TTC549 (cell line): ENCODE results near the gene TOM1L2.
"Not testable (repeated sequence)": the region's sequence is repeated elsewhere in the genome, so short reads cannot be mapped to it uniquely, and the experiment has no call there.

Experiments used
- FAIRE-seq: peaks from 2 replicates; lab custom pipeline; 2012; peaks lifted over from hg19 to GRCh38; lab: Jason Lieb, UNC

The TOM1L2 gene

DNA sequence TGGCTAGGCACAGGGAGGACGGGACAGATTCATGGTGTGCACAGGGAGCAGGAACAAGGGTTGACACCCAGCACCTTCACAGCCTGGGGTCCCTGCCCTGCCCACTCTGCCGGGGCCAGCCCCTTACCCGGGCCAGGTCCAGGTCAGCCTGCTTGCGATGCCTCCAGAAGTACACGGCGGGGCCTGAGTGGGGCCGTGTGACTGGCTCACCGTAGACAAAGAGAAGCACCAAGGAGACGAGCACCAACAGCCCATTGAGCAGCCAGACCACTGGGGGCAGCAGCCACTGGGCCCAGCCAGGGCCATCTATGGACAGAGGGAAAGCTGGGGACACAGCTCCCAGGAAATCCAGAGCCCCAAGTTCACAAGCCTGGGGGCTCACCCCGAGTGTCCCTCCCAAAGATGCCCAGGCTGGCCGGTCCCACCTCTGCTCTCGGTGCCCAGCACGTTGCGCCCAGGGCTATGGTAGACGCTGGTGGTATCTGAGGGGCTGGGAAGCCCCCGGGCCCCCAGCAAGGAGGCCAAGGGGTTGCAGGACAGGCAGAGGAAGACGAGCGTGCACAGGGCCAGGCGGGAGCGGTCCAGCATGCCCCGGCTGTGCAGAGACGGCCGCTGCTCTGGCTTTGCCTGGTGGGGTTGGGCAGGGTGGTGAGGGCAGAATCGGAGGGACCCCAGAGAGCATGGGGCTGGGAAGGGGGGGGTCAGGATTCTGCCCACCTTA is 155.2 kb downstream of the TOM1L2 start:
- FAIRE-seq = no peak

DNA sequence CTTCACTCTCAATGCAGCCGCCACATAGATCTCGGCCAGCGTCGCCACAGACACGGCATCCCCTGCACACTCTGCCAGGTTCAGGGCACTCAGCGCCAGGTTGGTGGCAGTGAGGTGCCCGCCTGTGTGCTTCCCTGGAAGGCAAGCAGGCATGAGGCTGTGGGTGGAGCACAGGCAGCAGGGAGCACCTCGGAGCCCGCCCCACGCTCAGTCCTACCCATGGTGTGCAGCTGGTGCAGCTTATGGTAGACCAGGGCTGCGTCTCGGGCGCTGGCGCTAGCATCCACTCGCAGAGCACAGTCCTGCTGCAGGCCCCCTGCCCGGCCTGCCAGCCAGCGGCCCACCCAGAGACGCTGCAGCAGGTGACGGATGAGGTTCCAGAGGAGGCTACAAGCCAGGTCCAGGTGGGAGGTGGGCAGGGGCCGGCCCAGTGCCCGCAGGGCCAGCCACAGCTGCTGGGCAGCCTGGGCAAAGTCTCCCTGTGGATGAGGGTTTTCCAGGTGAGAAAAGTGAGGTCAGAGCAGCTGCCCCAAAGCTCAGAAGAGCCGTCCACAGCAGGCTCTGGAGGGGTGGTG is 155.9 kb downstream of the TOM1L2 start:
- no peak for FAIRE-seq

DNA sequence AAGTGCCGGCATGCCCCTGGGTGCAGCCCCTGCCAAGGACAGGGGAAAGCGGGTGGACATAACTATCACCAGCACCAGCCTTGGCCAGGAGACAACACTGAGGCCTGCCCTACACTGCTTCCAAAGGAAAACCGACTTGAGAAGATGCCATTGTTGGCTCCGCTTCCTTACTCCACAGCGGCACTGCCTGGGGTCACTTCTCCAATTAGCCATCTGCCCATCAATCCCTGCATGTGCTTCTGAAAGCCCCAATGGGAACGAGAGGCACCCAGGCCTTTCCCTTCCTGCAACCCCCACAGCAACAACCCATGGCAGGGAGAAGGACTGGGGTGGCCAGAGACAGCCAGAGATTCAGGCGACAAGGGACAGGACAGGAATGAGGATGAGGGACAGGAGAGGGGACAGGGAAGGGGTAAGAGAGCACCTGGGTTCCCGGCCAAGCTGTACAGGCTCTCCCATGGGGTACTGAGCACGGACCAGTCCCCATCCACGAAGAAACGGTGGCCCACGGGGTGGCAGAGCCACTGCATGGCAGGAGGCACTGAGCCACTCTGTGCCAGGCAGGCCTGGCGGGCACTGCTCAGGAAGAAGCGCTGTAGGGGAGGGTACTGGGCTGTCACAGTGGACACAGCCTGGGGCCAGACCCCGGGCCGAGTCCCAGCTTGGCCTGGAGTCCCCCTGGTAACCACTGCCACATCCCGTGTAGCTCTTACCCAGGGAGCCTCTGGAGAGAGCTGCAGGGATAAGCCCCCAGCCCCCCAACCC is 156.6 kb downstream of the TOM1L2 start:
- FAIRE-seq = no peak

DNA sequence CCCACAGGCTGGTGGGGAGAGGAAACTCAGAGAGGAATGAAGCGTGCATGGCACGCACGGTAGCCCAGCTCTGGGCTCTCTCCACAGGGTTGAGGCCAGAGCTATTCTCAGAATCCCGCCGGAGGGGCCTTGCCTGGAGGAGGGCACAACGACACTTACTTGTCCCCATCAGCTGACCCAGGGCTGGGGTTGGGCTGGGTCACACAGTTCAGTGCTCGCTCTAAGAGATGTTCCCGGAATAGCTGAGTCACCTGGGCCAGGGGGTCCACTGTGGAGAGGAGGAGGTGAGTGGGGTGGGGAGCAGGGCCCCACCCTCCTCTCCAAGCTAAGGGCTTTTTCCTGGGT is 157.2 kb downstream of the TOM1L2 start:
- FAIRE-seq = no peak

DNA sequence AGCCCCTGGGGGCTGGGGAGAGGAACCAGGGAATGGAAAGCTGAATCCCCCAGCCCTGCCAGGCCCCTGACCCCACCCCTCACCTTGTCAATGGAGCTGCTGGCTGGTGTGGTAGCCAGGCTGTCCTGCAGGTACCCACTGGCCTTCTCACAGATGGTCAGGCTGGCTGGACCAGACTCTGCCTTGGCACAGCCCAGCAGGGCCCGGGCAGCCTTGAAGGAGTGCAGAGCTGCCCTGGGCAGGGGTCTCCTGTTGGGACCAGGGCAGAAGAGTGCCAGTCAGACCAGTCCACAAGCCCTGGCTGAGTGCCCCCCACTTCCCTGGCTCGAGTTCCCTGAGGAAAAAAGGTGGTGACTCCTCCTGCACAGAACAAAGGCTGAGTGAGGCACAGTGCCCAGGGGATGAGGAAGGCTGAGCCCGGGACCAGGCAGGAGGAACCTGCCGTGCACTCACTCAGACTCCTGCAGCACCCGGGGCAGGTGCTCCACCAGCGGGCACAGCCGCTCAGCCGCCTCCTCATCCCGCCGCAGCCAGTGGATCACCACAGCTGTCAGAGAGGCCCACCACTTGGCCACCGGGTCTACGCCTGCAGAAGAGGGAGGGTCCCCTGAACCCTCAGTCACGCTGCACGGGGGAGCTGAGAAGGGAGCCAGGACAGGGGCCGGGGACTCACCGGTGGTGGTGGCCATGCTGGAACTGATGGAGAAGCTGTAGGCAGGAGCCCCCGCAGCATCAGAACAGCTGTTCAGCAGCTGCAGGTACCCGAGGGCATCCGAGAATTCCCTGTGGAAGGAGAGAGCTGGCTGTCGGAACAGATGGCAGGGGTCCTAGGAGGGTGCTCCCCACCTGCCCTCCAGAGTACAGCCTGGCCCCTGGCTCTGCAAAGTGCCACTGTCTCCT is 157.8 kb downstream of the TOM1L2 start:
- no peak for FAIRE-seq

DNA sequence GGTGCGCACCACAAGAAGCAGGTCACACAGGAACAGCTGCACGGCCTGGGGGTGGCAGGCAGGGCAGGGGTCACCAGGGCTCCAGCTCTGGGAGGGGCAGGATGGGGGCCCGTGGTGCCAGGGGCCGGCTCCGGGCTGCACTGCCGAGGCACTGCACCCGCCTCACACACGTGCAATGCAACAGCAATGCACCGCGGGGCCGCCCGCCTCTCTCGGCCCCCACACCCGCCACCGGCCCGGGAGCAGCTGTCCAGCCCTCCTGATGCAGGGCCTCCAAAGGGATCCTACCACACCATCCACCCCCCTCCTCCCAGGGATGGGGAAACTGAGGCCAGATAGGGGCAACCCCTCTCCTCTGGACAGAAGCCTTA is 158.5 kb downstream of the TOM1L2 start:
- FAIRE-seq = no peak

DNA sequence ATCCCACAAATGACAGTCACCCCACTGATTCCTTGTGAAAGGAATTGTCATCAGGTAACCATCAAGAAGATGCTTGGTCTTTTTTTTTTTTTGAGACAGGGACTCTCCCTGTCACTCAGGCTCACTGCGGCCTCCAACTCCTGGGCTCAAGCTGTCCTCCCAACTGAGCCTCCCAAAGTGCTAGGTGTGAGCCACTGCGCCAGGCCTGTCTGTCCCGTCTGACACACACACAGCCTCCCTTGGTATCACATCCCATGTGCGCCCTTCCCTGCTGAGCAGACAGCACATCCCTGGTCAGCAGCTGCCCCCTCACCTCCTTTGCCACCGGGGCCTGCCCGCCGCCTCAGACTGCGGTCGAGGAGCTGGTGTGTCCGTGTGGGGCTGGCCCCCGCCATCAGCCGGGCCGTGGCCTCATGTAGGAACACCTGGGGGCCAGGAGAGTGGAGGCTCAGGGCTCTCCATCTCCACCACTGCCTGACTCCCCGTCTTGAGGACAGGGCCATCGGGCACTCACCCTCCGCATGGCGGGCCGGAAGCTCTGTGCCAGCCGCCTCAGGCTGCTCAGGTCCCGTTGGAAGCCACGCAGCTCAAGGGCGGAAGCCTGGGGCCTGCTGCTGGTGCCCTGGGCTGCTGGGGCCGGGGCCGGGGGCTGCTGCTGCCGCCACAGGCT is 159.0 kb downstream of the TOM1L2 start:
- no peak for FAIRE-seq

DNA sequence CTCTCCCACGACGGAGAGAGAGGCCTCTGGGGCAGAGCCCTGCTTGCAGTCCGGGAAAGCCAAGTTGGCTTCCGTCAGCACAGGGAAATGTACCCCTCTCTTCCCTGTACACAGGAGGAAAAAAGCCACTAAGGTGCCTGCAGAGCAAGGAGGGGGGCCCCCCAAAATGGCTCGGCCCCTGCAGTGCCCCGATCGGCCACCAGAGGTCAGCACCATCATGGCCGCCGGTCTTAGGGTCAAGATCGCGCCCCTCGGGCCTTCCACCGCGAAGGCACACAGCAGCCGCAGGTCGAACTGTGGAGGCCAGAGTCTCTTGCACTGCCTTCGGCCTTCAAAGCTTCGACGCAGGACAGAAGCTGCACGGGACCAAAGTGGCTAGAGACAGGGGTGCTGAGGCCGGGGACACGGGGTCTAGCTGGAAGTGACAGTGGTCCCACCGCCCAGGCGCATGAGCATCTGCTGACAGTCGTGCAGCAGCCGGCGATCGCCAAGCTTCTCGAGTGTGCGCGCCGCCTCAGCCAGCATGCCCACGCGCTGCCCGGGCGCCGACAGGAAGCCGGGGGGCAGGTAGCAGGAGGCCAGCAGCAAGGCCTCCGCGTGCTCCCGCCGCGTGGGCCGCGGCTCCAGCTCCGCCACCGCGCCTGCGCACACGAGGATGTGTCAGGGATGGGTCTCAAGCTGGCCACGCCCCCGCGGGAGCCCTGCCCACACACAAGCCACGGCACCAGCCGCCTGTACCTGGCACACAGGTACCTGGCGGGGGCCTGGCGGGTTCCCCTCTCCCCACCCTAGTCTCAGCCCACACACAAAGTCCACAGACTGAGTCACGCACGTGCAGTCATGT is 159.8 kb downstream of the TOM1L2 start:
- no peak for FAIRE-seq

DNA sequence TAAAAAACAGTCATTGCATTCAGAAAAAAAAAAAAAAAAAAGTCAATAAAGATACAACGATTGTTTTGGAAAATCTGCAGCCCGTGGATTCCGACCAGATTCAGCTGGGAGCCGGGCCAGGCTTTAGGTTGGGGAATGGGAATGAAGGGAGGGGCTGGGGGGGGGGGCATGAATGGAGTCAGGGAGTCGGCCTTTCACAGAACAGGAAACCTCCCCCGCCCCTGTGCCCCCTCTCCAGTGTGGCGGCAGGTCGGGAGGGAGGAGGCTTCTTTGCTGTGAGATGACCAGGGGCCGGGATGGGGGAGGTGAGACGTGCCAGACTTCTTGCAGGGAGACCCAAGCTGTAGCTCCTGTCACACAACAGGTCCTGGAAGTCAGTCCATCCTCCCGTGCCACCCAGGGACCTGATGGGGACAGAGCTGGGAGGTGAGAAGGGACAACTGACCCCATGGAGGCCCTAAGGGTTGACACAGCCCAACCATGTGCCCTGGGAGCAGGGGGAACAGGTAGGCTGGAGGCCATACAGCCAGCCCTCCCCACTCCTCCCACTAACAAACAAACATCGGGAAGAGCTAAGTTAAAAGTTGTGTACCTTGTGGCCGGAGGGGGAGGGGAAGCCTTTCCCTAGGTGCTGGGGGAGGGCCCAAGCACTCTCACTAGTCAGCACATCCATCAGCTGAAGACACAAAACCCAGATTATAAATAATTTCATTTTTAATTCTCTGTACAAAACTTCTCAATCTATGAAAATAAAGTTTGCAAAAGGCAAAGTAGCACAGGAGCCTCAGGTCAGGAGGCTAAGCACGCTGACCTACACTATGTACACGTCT is 160.6 kb downstream of the TOM1L2 start:
- FAIRE-seq = no peak

DNA sequence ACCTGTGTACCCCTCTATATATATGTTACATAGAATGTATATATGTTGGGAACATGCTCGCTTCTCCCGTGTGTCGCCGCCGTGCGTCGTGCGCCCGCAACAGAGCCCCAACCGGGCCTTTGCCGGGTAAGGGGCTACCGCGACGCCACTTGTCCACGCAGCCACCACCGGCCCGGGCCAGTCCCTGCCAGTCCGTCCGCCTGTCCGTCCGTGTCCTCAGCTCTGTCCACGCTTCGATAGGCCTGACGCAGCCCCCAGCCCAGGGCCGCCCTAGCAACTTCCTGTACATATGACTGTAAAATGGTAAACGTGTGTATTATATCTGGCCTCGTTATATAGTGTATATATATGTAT is 161.3 kb downstream of the TOM1L2 start:
- no peak for FAIRE-seq

DNA sequence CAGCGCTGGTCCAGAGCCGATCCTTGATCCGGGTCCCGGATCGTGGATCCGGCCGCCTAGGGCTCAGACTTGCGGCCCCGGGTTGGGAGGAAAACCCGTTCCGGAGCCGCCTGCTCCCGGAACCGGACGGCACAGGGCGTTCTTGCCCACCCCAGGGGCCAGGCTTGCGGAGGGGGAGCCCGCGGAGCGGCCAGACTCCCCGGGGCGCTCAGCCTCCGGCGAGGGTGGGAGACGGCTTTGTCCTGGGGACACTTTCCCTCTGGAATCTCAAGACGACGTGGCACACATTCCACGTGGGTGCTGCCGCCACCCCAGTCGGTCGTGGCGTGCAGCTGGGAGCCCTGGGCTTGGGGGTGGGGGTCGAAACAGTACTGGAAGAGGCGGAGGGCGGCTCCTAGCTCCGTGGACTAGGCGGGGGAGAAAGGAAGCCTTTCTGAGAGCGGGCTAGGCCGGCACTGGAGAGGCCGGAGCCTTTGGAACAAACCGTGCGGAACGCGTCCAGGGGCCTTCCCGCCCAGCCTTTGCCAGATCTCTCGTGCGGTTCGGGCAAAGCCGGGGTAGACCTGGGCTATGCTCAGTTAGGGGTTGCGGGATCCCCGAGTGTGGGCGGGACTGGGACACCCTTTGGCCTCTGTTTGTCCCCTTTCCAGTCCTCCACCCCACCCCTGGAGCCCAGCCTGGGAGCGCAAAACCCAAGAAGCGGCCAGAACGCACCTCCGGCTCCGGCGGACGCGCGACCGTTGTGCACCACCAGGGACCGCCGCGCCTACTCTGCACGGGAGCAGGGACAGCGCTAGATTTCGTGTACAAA is 161.9 kb downstream of the TOM1L2 start:
- no peak for FAIRE-seq

DNA sequence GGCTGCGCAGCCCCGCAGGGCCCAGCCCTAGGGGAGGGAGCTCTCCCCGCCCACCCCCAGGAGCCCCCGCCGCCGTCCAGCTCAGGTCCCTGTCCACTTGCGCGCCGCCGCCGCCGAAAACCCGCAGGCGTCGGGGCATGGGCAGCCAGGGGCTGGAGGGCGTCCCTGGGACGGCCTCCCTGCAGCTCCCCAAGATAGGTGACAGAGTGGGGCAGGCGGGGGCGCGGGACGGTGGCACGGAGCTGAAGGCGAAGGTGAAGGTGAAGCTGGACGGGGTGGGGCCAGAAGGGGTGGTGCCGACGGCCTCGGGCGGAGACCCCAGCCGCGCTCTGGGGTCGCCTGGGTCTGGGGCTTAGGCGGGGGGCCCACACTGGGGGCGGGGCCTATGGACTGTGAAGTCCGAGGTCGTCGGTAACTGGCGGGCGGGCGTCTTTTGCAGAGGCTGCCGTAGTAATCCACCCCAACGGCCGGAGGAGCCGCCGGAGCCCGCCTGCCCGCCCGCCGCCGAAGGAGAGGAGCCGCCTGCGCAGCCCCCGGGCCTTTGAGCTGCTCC is 162.6 kb downstream of the TOM1L2 start:
- no peak for FAIRE-seq

DNA sequence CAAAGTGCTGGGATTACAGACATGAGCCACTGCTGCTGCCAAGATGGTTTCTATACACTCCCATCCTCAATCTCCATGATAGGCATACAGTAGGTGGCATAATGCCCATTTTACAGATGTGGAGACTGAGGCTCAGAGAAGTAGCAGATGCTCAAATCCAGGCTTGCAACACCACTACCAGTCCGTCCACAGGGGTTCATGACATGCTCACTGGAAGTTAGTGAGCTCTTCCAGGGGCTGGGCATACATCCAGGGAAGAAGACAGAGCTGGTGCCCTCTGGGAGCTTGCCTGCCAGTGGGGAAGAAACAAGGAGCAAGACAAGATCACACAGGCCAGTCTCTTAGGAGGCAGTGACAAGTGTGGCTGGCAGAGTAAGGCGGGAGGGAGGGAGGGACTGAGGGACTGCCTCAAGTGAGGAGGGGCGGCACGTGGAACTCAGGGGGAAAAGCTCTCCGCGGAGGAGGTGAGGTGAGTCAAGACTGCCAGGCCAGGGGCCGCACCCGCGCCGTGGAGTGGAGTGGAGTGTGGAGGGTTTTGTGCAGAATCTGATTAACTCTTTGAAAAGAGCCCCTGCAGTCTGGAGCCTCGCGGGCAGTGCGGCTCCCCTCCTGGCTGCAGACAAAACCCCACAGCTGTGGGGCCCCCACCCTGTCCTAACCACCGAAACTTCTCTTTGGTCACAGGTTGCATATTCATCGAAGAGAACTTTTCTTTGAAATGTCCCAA is 163.3 kb downstream of the TOM1L2 start:
- FAIRE-seq = no peak

DNA sequence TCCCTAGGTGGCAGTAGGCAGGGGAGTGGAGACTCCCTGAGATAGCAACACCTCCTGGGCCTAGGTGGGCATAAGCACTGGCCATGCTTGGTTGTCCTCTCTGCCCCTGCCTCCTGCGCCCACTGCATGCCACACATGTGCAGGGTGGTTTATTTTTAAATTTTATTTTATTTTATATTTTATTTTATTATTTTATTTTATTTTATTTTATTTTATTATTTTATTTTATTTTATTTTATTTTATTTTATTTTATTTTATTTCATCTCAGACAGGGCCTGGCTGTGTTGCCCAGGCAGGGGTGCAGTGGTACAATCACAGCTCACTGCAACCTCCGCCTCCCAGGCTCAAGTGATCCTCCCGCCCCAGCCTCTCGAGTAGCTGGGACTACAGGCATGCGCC is 164.0 kb downstream of the TOM1L2 start:
- FAIRE-seq = not testable (repeated sequence)

DNA sequence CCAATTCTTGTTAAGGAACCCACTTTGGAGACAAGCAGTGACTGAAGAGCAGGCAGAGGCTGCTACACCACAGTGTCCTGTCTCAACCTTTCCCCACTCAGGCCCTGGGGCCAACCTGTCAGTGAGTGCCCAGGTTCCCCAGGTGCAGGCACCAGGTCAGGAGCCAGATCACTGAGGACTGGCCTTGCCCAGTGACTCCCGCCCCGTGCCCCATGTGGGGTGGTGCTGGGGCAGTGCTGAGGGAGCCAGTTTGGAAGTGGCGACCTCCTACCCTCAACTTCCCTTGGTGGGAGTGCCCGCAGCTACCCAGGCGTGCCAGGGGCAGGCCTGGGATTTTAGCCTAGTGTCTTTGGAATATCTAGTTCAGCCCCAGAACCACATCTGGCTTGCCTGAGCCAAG is 164.8 kb downstream of the TOM1L2 start:
- FAIRE-seq = no peak

DNA sequence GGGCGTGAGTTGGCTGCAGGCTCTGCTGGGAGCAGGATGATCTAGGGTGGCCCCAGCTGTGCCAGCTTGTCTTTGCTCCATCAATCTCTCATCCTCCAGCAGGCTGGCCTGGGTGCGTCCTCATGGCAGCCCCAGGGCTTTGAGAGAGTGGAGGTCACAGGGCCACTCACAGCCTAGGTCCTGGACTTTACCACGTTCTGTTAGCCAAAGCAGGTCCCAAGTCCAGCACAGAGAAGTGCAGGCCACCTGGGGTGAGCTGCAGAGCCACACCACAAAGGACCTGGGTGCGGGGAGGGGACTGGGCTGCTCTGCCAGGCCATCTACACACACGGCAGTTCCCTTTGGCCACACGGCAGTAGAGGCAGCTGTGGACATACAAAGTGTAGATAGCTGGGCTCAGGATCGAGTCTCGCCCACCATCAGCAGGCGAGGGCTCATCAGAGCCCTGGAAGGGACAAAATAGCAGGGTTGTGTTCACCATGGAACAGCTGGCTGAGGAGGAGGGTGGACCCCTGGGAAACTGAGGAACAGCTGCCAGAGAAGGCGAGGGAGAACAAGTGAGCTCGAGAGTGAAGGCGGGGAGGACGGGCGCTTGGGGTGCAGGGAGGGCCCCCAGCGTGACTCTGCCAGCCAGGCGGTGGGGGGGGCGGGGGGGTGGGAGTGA is 165.5 kb downstream of the TOM1L2 start:
- FAIRE-seq = no peak

DNA sequence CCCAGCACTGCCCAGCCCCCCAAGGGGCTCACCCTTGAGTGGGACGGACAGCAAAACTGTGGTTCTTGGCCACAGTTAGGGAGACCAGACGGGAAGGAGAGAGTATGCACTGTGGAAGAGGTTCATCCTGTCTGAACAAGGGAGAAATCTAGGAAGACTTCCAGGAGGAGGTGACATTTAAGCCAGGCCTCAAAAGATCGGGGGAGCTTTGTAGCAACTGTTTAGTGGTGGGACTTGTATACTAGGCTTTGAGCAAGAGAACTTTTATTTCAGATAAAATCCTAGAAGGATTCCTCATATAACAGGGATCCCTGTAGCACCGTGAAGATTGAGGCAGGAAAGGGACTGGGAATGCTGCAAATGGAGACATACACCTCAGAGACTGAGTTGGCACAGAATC is 166.2 kb downstream of the TOM1L2 start:
- FAIRE-seq = no peak

DNA sequence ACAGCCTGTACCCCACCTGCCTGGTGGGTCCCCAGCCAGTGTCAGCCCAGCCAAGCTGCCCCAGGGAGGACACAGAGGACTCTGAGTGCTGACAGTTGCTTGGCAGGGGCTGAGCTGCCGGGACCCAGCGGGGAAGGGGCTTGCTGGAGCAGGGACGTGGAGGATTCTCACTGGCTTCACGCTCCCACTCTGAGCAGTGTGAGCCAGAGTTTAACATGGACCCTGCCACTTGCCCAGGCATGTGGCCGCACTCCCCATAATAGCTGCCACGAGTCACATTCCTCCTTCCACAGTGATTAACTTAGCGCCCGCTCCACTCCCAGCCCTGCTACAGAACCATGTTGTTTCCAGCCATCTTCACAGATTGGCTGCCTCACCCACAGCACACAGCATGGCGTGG is 166.6 kb downstream of the TOM1L2 start:
- no peak for FAIRE-seq
